Effector CD8-positive, alpha-beta T cell (primary cell): ENCODE data around the gene RCN2.
A peak's percentile ranks its signal among the peaks of the same experiment; 100 is the strongest.
"Not testable (repeated sequence)": the region's sequence is repeated elsewhere in the genome, so short reads cannot be mapped to it uniquely, and the experiment has no call there.

Source experiments
- DNase-seq: peaks from one replicate; lab custom pipeline; 2025; lab: John Stamatoyannopoulos, UW
- total RNA-seq, 4 experiments: gene quantifications; one replicate each; lab custom pipeline; 2026; lab: John Stamatoyannopoulos, UW

Gene RCN2
- 43.0 to 56.6 (median 52.5) reads per million in 4 experiments for total RNA-seq

GRCh38 chr15:76931397-76932134 is at the start of gene RCN2:
Gene RCN2, plus strand, starts transcription at chr15:76931749. Its CDS starts 93 bp downstream, at chr15:76931842.
- DNase-seq: peak; percentile 80

- DNase-seq: no peak
These were observed 46.3 kb upstream of the RCN2 start for GRCh38 chr15:76885212-76885611.

GRCh38 chr15:76887280-76888141 is 44.0 kb upstream of the RCN2 start:
- DNase-seq: not testable (repeated sequence)

- DNase-seq: not testable (repeated sequence)
These were observed 38.7 kb upstream of the RCN2 start for GRCh38 chr15:76892836-76893235.

GRCh38 chr15:76894174-76894573 is 37.4 kb upstream of the RCN2 start:
- no peak for DNase-seq

GRCh38 chr15:76898102-76898501 is 33.4 kb upstream of the RCN2 start:
- DNase-seq: no peak

GRCh38 chr15:76899176-76899930 is 32.2 kb upstream of the RCN2 start:
- not testable (repeated sequence) for DNase-seq

GRCh38 chr15:76899931-76900310 is 31.6 kb upstream of the RCN2 start:
- not testable (repeated sequence) for DNase-seq

- DNase-seq: no peak
These were observed 29.6 kb upstream of the RCN2 start for GRCh38 chr15:76901965-76902364.

GRCh38 chr15:76903251-76903681 is 28.3 kb upstream of the RCN2 start:
- DNase-seq: no peak

- peak; percentile 42 for DNase-seq
These were observed 27.0 kb upstream of the RCN2 start for GRCh38 chr15:76904461-76905012.

GRCh38 chr15:76905013-76905839 is 26.3 kb upstream of the RCN2 start, which contains the start of gene SCAPER:
Gene SCAPER, minus strand, starts transcription at chr15:76905340. Its CDS starts 21,523 bp downstream, at chr15:76883817.
- DNase-seq: peak; percentile 85

- DNase-seq: no peak
These were observed 25.7 kb upstream of the RCN2 start for GRCh38 chr15:76905855-76906254.

- DNase-seq: no peak
These were observed 19.1 kb upstream of the RCN2 start for GRCh38 chr15:76912430-76912829.

- DNase-seq: no peak
These were observed 17.8 kb upstream of the RCN2 start for GRCh38 chr15:76913737-76914136.

- DNase-seq: no peak
These were observed 15.2 kb upstream of the RCN2 start for GRCh38 chr15:76916369-76916768.

GRCh38 chr15:76928201-76928600 is 3.3 kb upstream of the RCN2 start:
- DNase-seq: no peak

GRCh38 chr15:76929011-76929760 is 2.4 kb upstream of the RCN2 start:
- DNase-seq: no peak

- DNase-seq: no peak
These were observed 635 bp upstream of the RCN2 start for GRCh38 chr15:76930831-76931396.
